IMR-90 (cell line): ENCODE measurements around the gene TES. TPM values are rescaled to one million over a fixed set of nuclear protein-coding genes. Genes with fewer than 3 reads are reported as not detected.
"Not testable (repeated sequence)": the region's sequence is repeated elsewhere in the genome, so short reads cannot be mapped to it uniquely, and the experiment has no call there.

Experiments used
- ATAC-seq: fragments of 200-7000 bp; cut with Tn5 transposase; 2 replicates; pipeline ENCODE4 v1.9.1; 2020; ENCODE audit warnings: low read depth, mild to moderate bottlenecking, moderate library complexity
- BruUV-seq: library from RNA; stranded (reverse); fragments of 400-500 nt; replicated peaks from 2 replicates; lab custom pipeline; 2021; lab: Mats Ljungman, UMichigan
- CTCF ChIA-PET: fragments of 300-600 bp; formaldehyde crosslinking; extraction: SDS; loops from one replicate; lab custom pipeline; 2021; ENCODE audit warnings: antibody characterized with exemption; lab: Yijun Ruan, JAX
- POLR2A ChIA-PET: fragments of 300-600 bp; sonication (Branson Sonifier 250); formaldehyde crosslinking; loops from one replicate; lab custom pipeline; 2022; ENCODE audit warnings: antibody characterized with exemption; ENCODE audit not compliant: unreplicated experiment; lab: Charles Lee
- DNase-seq: peaks from one replicate; pipeline ENCODE4 v3.0.0; 2013
- H2AFZ ChIP-seq: replicated peaks from 2 replicates; pipeline ENCODE3; 2013; ENCODE audit warnings: low read length, mild to moderate bottlenecking; ENCODE audit not compliant: poor library complexity
- H2AK5ac ChIP-seq: 2 replicates; pipeline ENCODE4 v1.6.1; 2013; ENCODE audit warnings: low read depth, low read length, inconsistent platforms
- H2AK9ac ChIP-seq: replicated peaks from 2 replicates; pipeline ENCODE3; 2013; ENCODE audit warnings: mild to moderate bottlenecking, low read depth, low read length, moderate library complexity; ENCODE audit not compliant: poor library complexity
- H2BK120ac ChIP-seq: 2 replicates; pipeline ENCODE4 v1.6.1; 2013; ENCODE audit warnings: low read depth, low read length, inconsistent platforms
- H2BK15ac ChIP-seq: 3 replicates; pipeline ENCODE4 v1.6.1; 2013; ENCODE audit warnings: low read depth, low read length, inconsistent platforms
- H2BK20ac ChIP-seq: 2 replicates; pipeline ENCODE4 v1.6.1; 2013; ENCODE audit warnings: low read depth, mild to moderate bottlenecking, inconsistent platforms, low read length, moderate library complexity
- H2BK5ac ChIP-seq: 2 replicates; pipeline ENCODE4 v1.6.1; 2013; ENCODE audit warnings: mild to moderate bottlenecking, low read depth, low read length, inconsistent platforms; ENCODE audit not compliant: poor library complexity, severe bottlenecking
- H3K14ac ChIP-seq: replicated peaks from 2 replicates; pipeline ENCODE4 v1.6.1; 2013; ENCODE audit warnings: low read depth, low read length, inconsistent platforms
- H3K18ac ChIP-seq: 2 replicates; pipeline ENCODE4 v1.6.1; 2013; ENCODE audit warnings: low read depth, low read length, control low read depth
- H3K23ac ChIP-seq: 2 replicates; pipeline ENCODE4 v1.6.1; 2013; ENCODE audit warnings: low read depth, low read length, inconsistent platforms
- H3K27ac ChIP-seq: 2 replicates; pipeline ENCODE4 v1.5.1; 2013; ENCODE audit warnings: mild to moderate bottlenecking, control low read depth, low read length; ENCODE audit not compliant: insufficient read depth
- H3K27me3 ChIP-seq: 2 replicates; pipeline ENCODE4 v1.6.1; 2013; ENCODE audit warnings: low read length; ENCODE audit not compliant: control insufficient read depth, insufficient read depth
- H3K36me3 ChIP-seq: 2 replicates; pipeline ENCODE4 v1.6.1; 2013; ENCODE audit warnings: low read length, mixed read lengths; ENCODE audit not compliant: control insufficient read depth, insufficient read depth
- H3K4ac ChIP-seq: 2 replicates; pipeline ENCODE4 v1.6.1; 2013; ENCODE audit warnings: low read depth, low read length, inconsistent platforms
- H3K4me1 ChIP-seq: 2 replicates; pipeline ENCODE4 v1.6.1; 2013; ENCODE audit warnings: low read length, mixed read lengths; ENCODE audit not compliant: control insufficient read depth, insufficient read depth
- H3K4me2 ChIP-seq: 2 replicates; pipeline ENCODE4 v1.6.1; 2013; ENCODE audit warnings: low read depth, mild to moderate bottlenecking, control low read depth, low read length, moderate library complexity
- H3K4me3 ChIP-seq: 2 replicates; pipeline ENCODE4 v1.5.1; 2013; ENCODE audit warnings: low read depth, mild to moderate bottlenecking, control low read depth, low read length, moderate library complexity; ENCODE audit not compliant: insufficient read depth
- H3K56ac ChIP-seq: 2 replicates; pipeline ENCODE4 v1.6.1; 2013; ENCODE audit warnings: low read length, inconsistent platforms; ENCODE audit not compliant: insufficient read depth; ENCODE audit errors: extremely low read depth
- H3K79me1 ChIP-seq, 2 experiments: 2 replicates each; pipeline ENCODE4 v1.6.1; 2013; ENCODE audit warnings: low read length in 2 of 2, inconsistent platforms in 1 of 2, low read depth in 1 of 2
- H3K9ac ChIP-seq: 2 replicates; pipeline ENCODE4 v1.6.1; 2013; ENCODE audit warnings: low read depth, low read length, control low read depth
- H3K9me1 ChIP-seq: 2 replicates; pipeline ENCODE4 v1.6.1; 2013; ENCODE audit warnings: low read length, inconsistent platforms; ENCODE audit not compliant: insufficient read depth
- H3K9me3 ChIP-seq: 2 replicates; pipeline ENCODE4 v1.6.1; 2013; ENCODE audit warnings: low read length; ENCODE audit not compliant: control insufficient read depth, insufficient read depth
- H4K20me1 ChIP-seq: 2 replicates; pipeline ENCODE4 v1.6.1; 2013; ENCODE audit warnings: low read length, inconsistent platforms; ENCODE audit not compliant: insufficient read depth
- H4K5ac ChIP-seq: 2 replicates; pipeline ENCODE4 v1.6.1; 2013; ENCODE audit warnings: mild to moderate bottlenecking, low read depth, low read length, control low read depth
- H4K8ac ChIP-seq, 2 experiments: 2 replicates each; pipeline ENCODE4 v1.6.1; 2013; ENCODE audit warnings: low read depth in 2 of 2, low read length in 2 of 2, control low read depth in 1 of 2, inconsistent platforms in 1 of 2
- H4K91ac ChIP-seq: 2 replicates; pipeline ENCODE4 v1.6.1; 2013; ENCODE audit warnings: low read depth, low read length, inconsistent platforms; ENCODE audit not compliant: insufficient read depth
- WGBS, 2 experiments: methylation state at CpG; one replicate each; pipeline versions ENCODE4 v1.1.5 to v1.1.7; 2013; ENCODE audit warnings: missing lambda C conversion rate in 2 of 2; ENCODE audit not compliant: insufficient read length in 1 of 2; ENCODE audit errors: extremely low coverage in 2 of 2; 5-methylcytosine and 5-hydroxymethylcytosine counted together
- dilution Hi-C: fragments of 300-500 bp; cut with HindIII; formaldehyde crosslinking; loops from one replicate; pipeline ENCODE4 v1.14.3; 2018; ENCODE audit warnings: low sequenced_read_pairs; ENCODE audit not compliant: unreplicated experiment
- in situ Hi-C: fragments of 300-500 bp; cut with MboI; formaldehyde crosslinking; loops from 3 replicates; pipeline ENCODE4 v1.14.3; 2019; ENCODE audit warnings: low sequenced_read_pairs, inconsistent platforms, mixed read lengths
- intact Hi-C: fragments of 100-400 bp; cut with micrococcal nuclease; formaldehyde crosslinking; loops from 2 replicates; pipeline ENCODE4 v1.10.0; 2022
- polyA plus RNA-seq, 3 experiments: library from polyadenylated mRNA; depleted of rRNA; stranded (reverse); fragments of >200 nt; gene quantifications; 2 replicates each; pipeline ENCODE4 v1.2.3, GENCODE V29; 2012; ENCODE audit warnings: low replicate concordance in 1 of 3
- total RNA-seq: library from RNA; depleted of rRNA; stranded (reverse); fragments of >200 nt; gene quantifications from 2 replicates; pipeline ENCODE4 v1.2.3, GENCODE V29; 2012

The TES gene
- total and polyA plus RNA-seq, 2 of the 4 experiments (the other 2 are of a cell fraction), result 54.0 to 83.3 TPM

- H3K79me1 ChIP-seq, H3K4ac ChIP-seq, CTCF ChIA-PET, H4K5ac ChIP-seq, H3K27me3 ChIP-seq, H4K8ac ChIP-seq, DNase-seq, H3K9me1 ChIP-seq, H4K20me1 ChIP-seq, H3K4me3 ChIP-seq, H3K9ac ChIP-seq, H3K4me2 ChIP-seq, H3K14ac ChIP-seq, H2AK9ac ChIP-seq, H2BK20ac ChIP-seq, POLR2A ChIA-PET, H3K18ac ChIP-seq, H2BK5ac ChIP-seq, H4K91ac ChIP-seq, H3K56ac ChIP-seq, H2AFZ ChIP-seq, H2BK120ac ChIP-seq, intact Hi-C loops, H2BK15ac ChIP-seq, dilution Hi-C loops, H2AK5ac ChIP-seq, H3K9me3 ChIP-seq, BruUV-seq, H3K36me3 ChIP-seq, ATAC-seq, H3K27ac ChIP-seq, H3K23ac ChIP-seq: not testable (repeated sequence)
- in situ Hi-C loops, result loop anchor here (5.0 to 10.0 kb wide), 4 partner anchors 62 to 640 kb away; partner anchors contain the start of gene CAV1
- no CpG with 5 or more reads among the region's 3 CpGs for WGBS, 2 experiments
- peaks cover 13% of the 10 kb centered on the region for H3K4me1 ChIP-seq
Measured at GRCh38 chr7:116175095-116175494, 35.2 kb upstream of the TES start.
